GM08714 (cell line): Measurements from ENCODE around the gene CASP7.

ENCODE experiments used
- H3K4me3 ChIP-seq: fragments of 200-500 bp; sonication (Bioruptor generic); 2 replicates; pipeline ENCODE4 v1.5.1; 2014; ENCODE audit warnings: mild to moderate bottlenecking, low read length, inconsistent platforms
- ZNF274 ChIP-seq: IDR thresholded peaks from 2 replicates; pipeline ENCODE4 v1.6.1; 2012; ENCODE audit warnings: mild to moderate bottlenecking, low read depth, low read length

CASP7 gene

GRCh38 chr10:113656896-113657295 lies 22.8 kb upstream of the CASP7 start:
- no peak overlapping the region for H3K4me3 ChIP-seq
- TF ChIP-seq ZNF274 = no peak

DNA sequence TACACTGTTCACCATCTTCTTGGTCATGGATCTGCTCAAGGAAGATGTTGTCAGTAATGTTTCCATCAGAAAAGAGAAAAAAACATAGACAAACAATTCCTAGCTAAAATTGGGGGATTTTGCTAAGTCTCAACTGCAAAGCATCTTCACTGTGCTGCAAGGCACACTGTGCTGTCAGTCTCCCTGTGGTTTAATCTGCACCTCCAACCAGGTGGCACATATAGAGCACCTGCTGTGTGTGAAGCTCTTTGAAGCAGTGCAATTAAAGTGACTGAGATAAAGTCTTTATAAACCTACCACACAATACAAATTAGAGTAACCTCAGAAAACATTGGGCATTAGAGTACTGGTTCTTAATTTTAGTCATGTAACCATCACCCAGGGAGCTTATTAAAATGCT lies 22.2 kb upstream of the CASP7 start:
- no peak overlapping the region for H3K4me3 ChIP-seq
- TF ChIP-seq ZNF274 = no peak

DNA sequence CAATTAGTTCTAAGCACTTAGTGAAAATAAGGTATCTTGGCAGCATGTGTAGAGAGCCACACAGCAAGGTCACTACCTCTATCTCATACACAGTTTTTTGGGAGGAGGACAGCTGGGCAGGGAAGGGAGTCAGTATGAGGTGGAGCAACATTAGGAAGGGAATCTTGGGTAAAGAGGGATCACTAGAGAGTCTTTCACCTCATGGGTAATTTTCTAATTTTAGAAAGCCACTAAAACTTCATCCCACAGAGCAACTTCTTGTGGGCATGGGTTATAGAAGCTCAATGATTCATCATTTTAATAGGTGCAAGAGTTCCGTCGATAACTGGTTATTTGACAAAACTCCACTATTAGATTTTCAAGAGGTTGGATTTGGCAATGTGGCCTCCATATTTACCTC lies 18.4 kb upstream of the CASP7 start:
- no peak for TF ChIP-seq ZNF274
- no peak overlapping the region for H3K4me3 ChIP-seq

DNA sequence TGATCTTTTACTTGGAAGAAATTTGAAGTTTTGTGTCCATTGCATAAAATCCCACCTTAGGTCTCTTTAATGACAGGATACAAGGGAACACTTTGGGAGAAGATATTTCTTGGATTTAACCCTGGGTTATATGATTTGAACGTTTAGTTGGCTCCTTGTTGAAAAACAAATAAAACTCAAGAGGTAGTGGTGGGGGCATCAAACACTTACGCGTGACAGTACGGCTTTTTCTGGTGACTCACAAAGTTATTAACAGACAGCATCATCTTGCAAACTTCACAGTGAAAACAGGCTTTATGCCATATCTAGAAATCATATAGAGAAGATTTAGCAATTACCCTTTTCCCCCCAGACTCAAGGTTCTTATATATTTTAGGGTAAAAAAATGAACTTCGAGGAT lies 16.6 kb upstream of the CASP7 start:
- TF ChIP-seq ZNF274 = no peak
- H3K4me3 ChIP-seq = no peak overlapping the region

GRCh38 chr10:113663908-113664307 lies 15.8 kb upstream of the CASP7 start, which contains the start of gene NRAP:
Gene NRAP (minus strand): TSS chr10:113664041. CDS start chr10:113663882, 159 bp downstream.
- no peak for TF ChIP-seq ZNF274
- H3K4me3 ChIP-seq = no peak within 1 kb of the TSS

DNA sequence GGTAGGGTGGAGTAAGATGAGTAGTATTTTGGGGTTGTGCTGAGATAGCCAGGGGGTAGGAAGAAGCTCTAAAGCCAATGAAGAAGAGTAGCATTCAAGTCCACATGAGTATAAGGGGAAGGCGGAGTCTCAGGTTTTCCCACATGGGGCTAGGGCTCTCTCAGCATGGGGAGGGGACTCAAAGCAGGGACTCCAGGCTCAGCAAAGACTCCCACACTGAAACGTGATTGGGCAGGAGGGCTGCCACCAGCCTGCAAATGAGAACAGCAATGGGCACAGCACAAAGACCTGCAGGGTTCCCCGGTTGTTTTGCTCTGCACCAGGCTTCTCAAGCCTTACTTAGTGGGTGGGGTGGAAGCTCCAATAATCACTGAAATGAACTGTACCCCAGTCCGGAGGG lies 14.4 kb upstream of the CASP7 start:
- no peak for TF ChIP-seq ZNF274

GRCh38 chr10:113665806-113666354 lies 13.8 kb upstream of the CASP7 start:
- no peak overlapping the region for H3K4me3 ChIP-seq

More for the DNA sequence above, 14.4 kb upstream of the CASP7 start:
- no peak overlapping the region for H3K4me3 ChIP-seq

DNA sequence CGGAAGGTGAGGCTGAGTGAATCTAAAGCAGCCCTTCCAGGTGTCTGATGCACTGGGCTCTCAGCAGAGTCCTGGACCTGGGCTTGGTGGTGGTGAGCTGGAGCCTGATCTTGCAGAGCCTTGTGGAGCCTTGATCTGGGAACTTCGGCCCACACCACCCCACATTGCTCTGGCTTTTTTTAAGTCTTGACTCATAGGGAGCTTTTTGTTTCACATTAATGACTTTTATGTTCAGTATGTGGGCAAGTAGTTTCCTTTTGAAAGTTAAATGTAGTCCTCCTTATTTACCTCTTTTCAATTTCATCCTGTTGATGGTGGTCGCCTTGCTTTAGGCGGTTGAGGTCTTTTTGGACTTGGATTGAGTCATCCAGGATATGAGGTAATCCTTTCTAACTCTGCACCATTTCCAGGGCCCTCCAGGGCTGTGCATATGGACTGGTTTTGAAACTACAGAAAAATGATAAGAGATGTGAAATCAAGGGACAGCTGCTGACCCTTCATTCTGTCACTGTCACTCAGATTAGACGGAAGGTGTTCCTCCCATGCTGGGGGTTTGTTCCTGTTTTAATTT lies 12.9 kb upstream of the CASP7 start:
- no peak overlapping the region for H3K4me3 ChIP-seq
- TF ChIP-seq ZNF274 = no peak

More at GRCh38 chr10:113665806-113666354, 13.8 kb upstream of the CASP7 start:
- TF ChIP-seq ZNF274 = no peak

DNA sequence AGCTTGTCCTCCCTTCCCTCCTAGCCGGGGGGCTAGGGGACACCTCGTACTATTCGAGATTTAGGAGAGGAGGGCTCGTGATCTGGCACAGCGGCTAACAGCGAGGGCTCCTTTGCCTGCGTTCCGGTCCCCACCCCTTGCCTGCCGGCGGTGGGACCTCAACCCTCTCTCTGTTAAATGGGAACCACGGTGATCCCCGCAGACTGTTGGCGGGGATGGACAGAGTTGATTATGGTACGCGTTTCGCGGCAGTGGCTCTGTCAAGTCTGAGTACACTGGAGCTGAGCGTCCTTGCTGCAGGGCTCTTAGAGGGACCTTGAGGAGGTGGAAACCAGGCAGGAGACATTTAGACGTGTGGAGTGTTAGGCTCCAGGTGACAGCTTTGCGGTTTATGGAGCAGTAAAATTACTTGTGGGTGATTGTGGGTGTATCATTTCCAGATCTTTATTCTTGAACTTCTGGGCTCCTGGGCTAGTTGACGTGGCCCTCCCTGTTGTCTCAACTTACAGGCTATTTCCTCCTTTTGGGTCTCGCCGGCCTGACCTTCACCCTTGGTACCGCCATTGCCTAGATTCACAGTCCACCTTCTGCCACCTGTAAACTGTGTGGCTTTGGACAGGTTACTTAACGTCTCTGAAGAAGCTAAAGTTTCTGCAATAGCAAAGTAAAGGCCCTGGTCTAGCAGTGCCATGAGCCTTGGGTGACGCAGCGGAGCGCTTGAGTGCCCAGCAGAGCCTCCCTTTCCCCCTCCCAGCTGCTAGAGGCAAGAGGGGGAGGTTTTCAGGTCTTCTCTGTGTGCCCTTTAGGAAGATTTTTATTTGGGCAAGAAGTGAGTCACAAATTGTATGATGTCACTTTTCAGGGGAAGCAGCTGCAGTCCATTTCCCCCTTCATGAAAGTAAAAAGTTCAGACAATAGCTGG lies 739 bp downstream of the CASP7 start:
- H3K4me3 ChIP-seq = peak overlapping the region; percentile 77
- no peak for TF ChIP-seq ZNF274

DNA sequence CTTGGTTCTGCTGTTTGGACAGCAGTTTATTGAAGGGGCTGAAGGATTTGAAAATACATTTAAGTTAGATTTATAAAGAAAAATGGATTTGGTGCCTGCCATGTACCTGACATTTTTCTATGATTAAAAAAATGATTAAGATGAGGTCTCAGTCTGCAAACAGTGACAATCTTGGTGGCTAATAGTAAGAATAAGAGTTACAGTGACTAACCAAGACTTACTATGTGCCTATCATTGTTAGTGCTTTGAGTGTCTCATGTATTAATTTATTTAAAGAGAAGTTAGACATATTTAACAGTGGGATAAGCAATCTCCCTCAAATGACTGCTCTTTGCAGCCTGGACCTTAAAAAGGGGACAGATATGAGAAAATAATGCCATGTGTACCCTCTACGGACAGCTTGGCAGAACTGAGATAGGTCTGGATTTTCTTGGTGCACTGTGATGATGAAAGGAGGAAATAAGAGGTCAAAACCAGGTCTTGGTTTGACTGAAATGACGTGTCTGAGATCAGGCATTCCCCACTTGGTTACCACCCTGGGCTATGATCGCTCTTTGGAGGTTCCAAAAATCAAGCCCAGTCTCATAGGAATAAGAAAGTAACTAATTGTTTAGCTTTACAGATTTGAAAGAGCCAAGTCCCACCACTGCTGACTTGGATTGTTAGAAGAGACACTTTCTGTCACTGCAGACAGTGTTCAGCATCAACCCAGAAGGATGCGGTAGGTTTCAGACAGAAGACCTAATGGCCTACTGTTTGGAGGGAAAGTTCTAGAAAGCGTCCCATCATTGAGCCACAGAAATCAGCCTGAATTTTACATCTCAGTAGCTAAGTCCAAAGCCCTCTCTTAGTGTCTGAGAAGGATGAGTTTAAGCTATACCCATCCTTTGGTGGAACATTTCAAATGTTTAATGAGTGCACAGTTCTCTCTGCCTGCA lies 2.1 kb downstream of the CASP7 start:
- TF ChIP-seq ZNF274 = no peak
- peak overlapping the region; percentile 77 for H3K4me3 ChIP-seq

DNA sequence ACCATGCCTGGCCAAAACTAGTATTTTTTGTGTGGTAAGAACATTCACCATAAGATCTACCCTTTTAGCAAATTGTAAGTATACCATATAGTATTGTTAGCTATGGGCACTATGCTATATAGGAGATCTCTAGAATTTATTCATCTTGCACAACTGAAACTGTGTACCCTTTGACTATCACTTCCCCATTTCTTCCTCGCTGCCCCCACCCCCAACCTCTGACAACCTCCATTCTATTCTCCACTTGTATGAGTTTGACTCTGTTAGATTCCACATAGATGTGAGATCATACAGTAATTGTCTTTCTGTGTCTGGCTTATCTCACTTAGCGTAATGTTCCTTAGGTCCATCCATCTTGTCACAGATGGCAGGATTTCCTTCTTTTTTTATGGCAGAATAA lies 3.6 kb downstream of the CASP7 start:
- no peak for TF ChIP-seq ZNF274
- H3K4me3 ChIP-seq = no peak overlapping the region

GRCh38 chr10:113686028-113686427 lies 6.3 kb downstream of the CASP7 start:
- no peak for TF ChIP-seq ZNF274
- H3K4me3 ChIP-seq = no peak overlapping the region

GRCh38 chr10:113687037-113687436 lies 7.3 kb downstream of the CASP7 start:
- H3K4me3 ChIP-seq = no peak overlapping the region
- no peak for TF ChIP-seq ZNF274

DNA sequence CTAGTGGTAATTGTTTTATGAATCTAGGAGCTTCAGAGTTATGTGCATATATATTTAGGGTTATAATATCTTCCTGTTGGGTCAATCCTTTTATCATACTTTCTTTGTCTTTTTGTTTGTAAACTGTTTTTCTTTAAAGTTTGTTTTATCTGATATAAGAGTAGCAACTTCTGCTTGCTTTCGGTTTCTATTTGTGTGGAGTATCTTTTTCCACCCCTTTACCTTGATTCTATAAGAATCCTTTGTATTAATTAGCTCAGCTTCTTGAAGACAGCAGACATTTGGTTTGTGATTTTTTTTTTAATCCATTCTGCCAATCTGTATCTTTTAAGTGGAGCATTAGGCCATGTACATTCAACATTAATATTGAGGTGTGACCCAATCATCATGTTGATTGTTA lies 9.3 kb downstream of the CASP7 start:
- no peak for TF ChIP-seq ZNF274
- no peak overlapping the region for H3K4me3 ChIP-seq
